Psoas muscle (tissue), 8 donors: Measurements from ENCODE around the gene MXI1. TPM values are rescaled to one million over a fixed set of nuclear protein-coding genes. Genes with fewer than 3 reads are reported as not detected.

ENCODE experiments used
- ATAC-seq, 4 donors: fragments of 200-7000 bp; cut with Tn5 transposase; one replicate each; pipeline ENCODE4 v1.9.1; 2020; ENCODE audit warnings: moderate library complexity in 3 of 4, mild to moderate bottlenecking in 2 of 4
- DNase-seq, 2 donors: peaks; one replicate each; pipeline ENCODE4 v3.0.0-alpha.2; 2020
- H3K27ac ChIP-seq: fragments of 200-600 bp; one replicate; pipeline ENCODE4 v1.8.0; 2022
- H3K27me3 ChIP-seq, 3 donors: fragments of 200-600 bp in 1 of 3; one replicate each; pipeline versions ENCODE4 v1.6.1 to v1.8.0; 2013 to 2022; ENCODE audit warnings: low read length in 2 of 3, mild to moderate bottlenecking in 2 of 3, moderate library complexity in 1 of 3; ENCODE audit not compliant: insufficient read depth in 3 of 3
- H3K36me3 ChIP-seq, 2 donors: fragments of 200-600 bp in 1 of 2; one replicate each; pipeline versions ENCODE4 v1.6.1 to v1.8.0; 2013 to 2022; ENCODE audit warnings: low read depth in 1 of 2, mild to moderate bottlenecking in 1 of 2, moderate library complexity in 1 of 2; ENCODE audit not compliant: insufficient read depth in 1 of 2
- H3K4me1 ChIP-seq: fragments of 200-600 bp; one replicate; pipeline ENCODE4 v1.8.0; 2022
- H3K4me3 ChIP-seq: fragments of 200-600 bp; one replicate; pipeline ENCODE4 v1.8.0; 2022; ENCODE audit warnings: mild to moderate bottlenecking
- H3K9me3 ChIP-seq: fragments of 200-600 bp; one replicate; pipeline ENCODE4 v1.8.0; 2022
- CTCF ChIP-seq: fragments of 200-600 bp; IDR thresholded peaks from one replicate; pipeline ENCODE4 v1.8.0; 2022; ENCODE audit warnings: antibody characterized with exemption
- WGBS, 3 donors: extraction: QIAGEN DNeasy Blood & Tissue Kit; methylation state at CpG; one replicate each; pipeline versions ENCODE4 v1.1.6 to v1.1.7; 2013; 5-methylcytosine and 5-hydroxymethylcytosine counted together
- intact Hi-C, 2 donors: fragments of 100-400 bp; cut with DNase I; formaldehyde crosslinking; loops; one replicate each; pipeline versions ENCODE4 v1.11.0 to v1.14.2; 2022
- polyA plus RNA-seq, 3 donors: library from polyadenylated mRNA; stranded (reverse); fragments of 200-250 nt; gene quantifications; one replicate each; pipeline ENCODE4 v1.2.3, GENCODE V29; 2013
- total RNA-seq, 4 donors: library from RNA; stranded (reverse); fragmentation: NEBNext Ultra II Directional in 2 of 4; extraction: Animal tissue kit (Norgen Biotek cat#: 25700) in 2 of 4; gene quantifications; one replicate each; pipeline versions ENCODE4 v1.2.1 to v1.2.4, GENCODE V29; 2021 to 2023
- donor health status: healthy with polysubstance abuse.
- donor health status: DM: no; HTN: no; CAD: no; lungs with moderate emphysema.
- donor health status: Bipolar disorder and iron deficiency.
- donor health status: healthy.
- donor health status: DM: yes; HTN: yes; CAD: no.
- donor health status: DM: no; HTN: no; CAD: no.
- donor health status: DM: no; HTN: no; CAD: no.
- donor health status: DM: yes; HTN: yes; CAD: no.

Gene MXI1
- total and polyA plus RNA-seq, 7 donors = 5.5 to 50.3 (median 33.3) TPM

GRCh38 chr10:110300486-110300986 is 93.1 kb downstream of the MXI1 start:
- no peak overlapping the region for H3K4me3 ChIP-seq
- no peaks in the 10 kb centered on the region for H3K27me3 ChIP-seq
- ATAC-seq (no peak), DNase-seq (no peak)
- peak overlapping the region; percentile 27 for H3K27ac ChIP-seq
- 44 to 59% (median 46%) methylated on average over 5 of the region's 5 CpGs for WGBS, 3 donors
- H3K9me3 ChIP-seq = no peaks in the 10 kb centered on the region
- TF ChIP-seq CTCF = no peak
- H3K36me3 ChIP-seq = peaks cover 15 to 80% of the 10 kb centered on the region in 2 donors
- intact Hi-C loops = no loop called here
- peaks cover 65% of the 10 kb centered on the region for H3K4me1 ChIP-seq

GRCh38 chr10:110303681-110304080 is 96.3 kb downstream of the MXI1 start:
- TF ChIP-seq CTCF = no peak
- 9 to 12% (median 10%) methylated on average over 4 of the region's 4 CpGs for WGBS, 3 donors
- H3K4me3 ChIP-seq = peak overlapping the region; percentile 74
- H3K27me3 ChIP-seq = no peaks in the 10 kb centered on the region
- intact Hi-C loops = loop anchor here in 1 of 2 donors (2.0 kb wide), 1 partner anchor 77 kb away; no protein-coding TSS in a partner anchor
- no peak for ATAC-seq
- no peaks in the 10 kb centered on the region for H3K9me3 ChIP-seq
- peaks cover 7 to 48% of the 10 kb centered on the region in 2 donors for H3K36me3 ChIP-seq
- DNase-seq = no peak
- no peak overlapping the region for H3K27ac ChIP-seq
- peaks cover 63% of the 10 kb centered on the region for H3K4me1 ChIP-seq

GRCh38 chr10:110304394-110304779 is 97.0 kb downstream of the MXI1 start:
- no peak for TF ChIP-seq CTCF
- peak overlapping the region; percentile 74 for H3K4me3 ChIP-seq
- no peaks in the 10 kb centered on the region for H3K27me3 ChIP-seq
- ATAC-seq (peak; percentile 69 to 80 (median 71)), DNase-seq (no peak)
- H3K9me3 ChIP-seq = no peaks in the 10 kb centered on the region
- H3K4me1 ChIP-seq = peaks cover 56% of the 10 kb centered on the region
- peak overlapping the region; percentile 88 for H3K27ac ChIP-seq
- intact Hi-C loops = loop anchor here in 1 of 2 donors (2.0 kb wide), 1 partner anchor 78 kb away; no protein-coding TSS in a partner anchor
- H3K36me3 ChIP-seq = peaks cover 7 to 41% of the 10 kb centered on the region in 2 donors
- 0 to 1% (median 0%) methylated on average over 32 to 42 of the region's 42 CpGs for WGBS, 3 donors

GRCh38 chr10:110304780-110305421 is 97.5 kb downstream of the MXI1 start, which contains the start of gene SMNDC1:
SMNDC1 (minus strand) TSS chr10:110304920; CDS start chr10:110303587, 1,333 bp downstream.
- Histone ChIP-seq H3K27ac (peak within 1 kb of the TSS; percentile 88), H3K4me1 (peaks cover 51% of the 10 kb centered on the region), H3K9me3 (no peaks in the 10 kb centered on the region), H3K36me3 (peaks cover 7 to 36% of the 10 kb centered on the region in 2 donors), H3K27me3 (no peaks in the 10 kb centered on the region), H3K4me3 (peak within 1 kb of the TSS; percentile 74)
- intact Hi-C loops = loop anchor here in 1 of 2 donors (2.0 kb wide), 1 partner anchor 78 kb away; no protein-coding TSS in a partner anchor
- no peak for TF ChIP-seq CTCF
- ATAC-seq (peak; percentile 94 to 98 (median 95)), DNase-seq (peak; percentile 97 to 98)
- WGBS, 3 donors = 0 to 1% (median 0%) methylated on average over 42 of the region's 42 CpGs
